Adrenal gland (tissue), 12 donors: ENCODE data around the gene FKBP10. TPM values are rescaled to one million over a fixed set of nuclear protein-coding genes. Genes with fewer than 3 reads are reported as not detected.

Experiments used
- DNase-seq, 7 donors: peaks; one replicate each; pipeline ENCODE4 v3.0.0-alpha.2; 2019 to 2020
- H3K27ac ChIP-seq, 5 donors: fragments of 200-600 bp; sonication (generic) in 4 of 5; 1 replicate in 3 of 5; 2 replicates in 2 of 5; pipeline versions ENCODE4 v1.5.1 to v1.8.0; 2016 to 2020; ENCODE audit warnings: mild to moderate bottlenecking in 1 of 5
- H3K27me3 ChIP-seq: fragments of 200-600 bp; 2 replicates; pipeline ENCODE4 v1.8.0; 2021
- H3K36me3 ChIP-seq, 2 donors: fragments of 200-600 bp; replicated peaks in 1 of 2; 1 replicate in 1 of 2; 2 replicates in 1 of 2; pipeline versions ENCODE4 v1.5.1 to v1.8.0; 2018 to 2022
- H3K4me1 ChIP-seq, 2 donors: fragments of 200-600 bp; replicated peaks in 1 of 2; 1 replicate in 1 of 2; 2 replicates in 1 of 2; pipeline versions ENCODE4 v1.5.1 to v1.8.0; 2018 to 2021
- H3K4me3 ChIP-seq, 4 donors: fragments of 200-600 bp; sonication (generic) in 3 of 4; one replicate each; pipeline ENCODE4 v1.5.1; 2016 to 2018
- H3K9me3 ChIP-seq, 3 donors: fragments of 200-600 bp; sonication (generic) in 1 of 3; replicated peaks in 1 of 3; 1 replicate in 2 of 3; 2 replicates in 1 of 3; pipeline versions ENCODE4 v1.5.1 to v1.8.0; 2016 to 2021
- POLR2A ChIP-seq, 2 donors: fragments of 450-650 bp; IDR thresholded peaks; one replicate each; pipeline ENCODE4 v1.6.1; 2017; ENCODE audit warnings: antibody characterized with exemption in 2 of 2, mild to moderate bottlenecking in 2 of 2, moderate library complexity in 1 of 2
- WGBS, 4 donors: extraction: QIAGEN DNeasy Blood & Tissue Kit in 2 of 4; methylation state at CpG; one replicate each; pipeline versions ENCODE4 v1.1.5 to v1.1.7; 2013 to 2017; 5-methylcytosine and 5-hydroxymethylcytosine counted together
- intact Hi-C, 2 donors: fragments of 100-400 bp; cut with DNase I; formaldehyde crosslinking; loops; one replicate each; pipeline versions ENCODE4 v1.14.1 to v1.15.0; 2022 to 2023
- polyA plus RNA-seq, 3 donors: library from polyadenylated mRNA; stranded (reverse); fragments of 200-250 nt in 2 of 3; fragments of 350-450 nt in 1 of 3; fragmentation: Illumina TruSeq in 1 of 3; extraction: RNeasy Lipid Tissue Mini Kit (QIAGEN cat#74804) in 1 of 3; gene quantifications; one replicate each; pipeline ENCODE4 v1.2.3, GENCODE V29; 2013 to 2014
- total RNA-seq, 9 donors: library from RNA; depleted of rRNA in 4 of 9; stranded (reverse); fragments of >200 nt in 4 of 9; fragments of 120-200 nt in 1 of 9; fragmentation: NEBNext Ultra II Directional in 1 of 9; extraction: Animal tissue kit (Norgen Biotek cat#: 25700) in 1 of 9; gene quantifications; one replicate each; pipeline versions ENCODE4 v1.1.0 to v1.2.4, GENCODE V29; 2013 to 2023
- TF ChIP-seq, protein P1 (sequence below), 6 experiments: fragments of 450-650 bp in 4 of 6; fragments of 200-600 bp in 2 of 6; sonication (generic) in 1 of 6; IDR thresholded peaks; 1 replicate in 5 of 6; 2 replicates in 1 of 6; pipeline versions ENCODE4 v1.5.1 to v1.8.0; 2016 to 2021; ENCODE audit warnings: antibody characterized with exemption in 6 of 6, mild to moderate bottlenecking in 2 of 6, moderate library complexity in 1 of 6
- donor health status: healthy with polysubstance abuse.
- donor health status: Bipolar disorder and iron deficiency.
- donor health status: DM: yes; HTN: yes; CAD: no.
- donor health status: DM: no; HTN: no; CAD: no.
- donor health status: DM: no; HTN: no; CAD: no.
- donor health status: DM: yes; HTN: yes; CAD: no.

Gene FKBP10
- total and polyA plus RNA-seq, 12 donors: 28.4 to 244 (median 88.4) TPM

GRCh38 chr17:41782142-41782541 is 30.7 kb upstream of the FKBP10 start:
- H3K4me3 ChIP-seq: no peak overlapping the region
- no peak for DNase-seq
- no peaks in the 10 kb centered on the region for H3K36me3 ChIP-seq
- H3K9me3 ChIP-seq: no peaks in the 10 kb centered on the region
- 61 to 82% (median 69%) methylated on average over 4 of the region's 4 CpGs; no CpG with 5 or more reads in 1 of the 4 donors for WGBS, 4 donors
- intact Hi-C loops: no loop called here
- H3K27ac ChIP-seq: peak overlapping the region in 2 of 5 donors; percentile 52 to 78
- no peaks in the 10 kb centered on the region for H3K27me3 ChIP-seq
- TF ChIP-seq, protein P1, sequence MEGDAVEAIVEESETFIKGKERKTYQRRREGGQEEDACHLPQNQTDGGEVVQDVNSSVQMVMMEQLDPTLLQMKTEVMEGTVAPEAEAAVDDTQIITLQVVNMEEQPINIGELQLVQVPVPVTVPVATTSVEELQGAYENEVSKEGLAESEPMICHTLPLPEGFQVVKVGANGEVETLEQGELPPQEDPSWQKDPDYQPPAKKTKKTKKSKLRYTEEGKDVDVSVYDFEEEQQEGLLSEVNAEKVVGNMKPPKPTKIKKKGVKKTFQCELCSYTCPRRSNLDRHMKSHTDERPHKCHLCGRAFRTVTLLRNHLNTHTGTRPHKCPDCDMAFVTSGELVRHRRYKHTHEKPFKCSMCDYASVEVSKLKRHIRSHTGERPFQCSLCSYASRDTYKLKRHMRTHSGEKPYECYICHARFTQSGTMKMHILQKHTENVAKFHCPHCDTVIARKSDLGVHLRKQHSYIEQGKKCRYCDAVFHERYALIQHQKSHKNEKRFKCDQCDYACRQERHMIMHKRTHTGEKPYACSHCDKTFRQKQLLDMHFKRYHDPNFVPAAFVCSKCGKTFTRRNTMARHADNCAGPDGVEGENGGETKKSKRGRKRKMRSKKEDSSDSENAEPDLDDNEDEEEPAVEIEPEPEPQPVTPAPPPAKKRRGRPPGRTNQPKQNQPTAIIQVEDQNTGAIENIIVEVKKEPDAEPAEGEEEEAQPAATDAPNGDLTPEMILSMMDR (IDR thresholded peaks at IDR 0.05): no peak
- TF ChIP-seq POLR2A (IDR thresholded peaks at IDR 0.05): no peak
- H3K4me1 ChIP-seq: peaks cover 0 to 49% of the 10 kb centered on the region in 2 donors

GRCh38 chr17:41784207-41784744 is 28.5 kb upstream of the FKBP10 start:
- intact Hi-C loops: no loop called here
- Histone ChIP-seq H3K9me3 (no peaks in the 10 kb centered on the region), H3K27ac (peak overlapping the region in 2 of 5 donors; percentile 8 to 79), H3K4me1 (peaks cover 0 to 36% of the 10 kb centered on the region in 2 donors), H3K4me3 (peak overlapping the region in 1 of 4 donors; percentile 65), H3K27me3 (no peaks in the 10 kb centered on the region), H3K36me3 (no peaks in the 10 kb centered on the region)
- WGBS, 4 donors: 49 to 64% (median 56%) methylated on average over 6 of the region's 6 CpGs
- TF ChIP-seq POLR2A (IDR thresholded peaks at IDR 0.05): no peak
- TF ChIP-seq, protein P1 (IDR thresholded peaks at IDR 0.05): no peak
- DNase-seq: peak in 1 of 7 donors; percentile 14

- H3K27ac ChIP-seq: peak overlapping the region in 4 of 5 donors; percentile 9 to 79 (median 58)
Measured at GRCh38 chr17:41785091-41785858, 27.5 kb upstream of the FKBP10 start.

GRCh38 chr17:41785859-41786226 is 27.0 kb upstream of the FKBP10 start:
- H3K27me3 ChIP-seq: no peaks in the 10 kb centered on the region
- no peak for DNase-seq
- intact Hi-C loops: no loop called here
- TF ChIP-seq, protein P1 (IDR thresholded peaks at IDR 0.05): no peak
- no peak for TF ChIP-seq POLR2A (IDR thresholded peaks at IDR 0.05)
- WGBS, 4 donors: 3 to 8% (median 4%) methylated on average over 8 to 22 of the region's 22 CpGs
- no peaks in the 10 kb centered on the region for H3K9me3 ChIP-seq
- H3K27ac ChIP-seq: peak overlapping the region in 4 of 5 donors; percentile 9 to 79 (median 58)
- peak overlapping the region in 3 of 4 donors; percentile 28 to 65 (median 65) for H3K4me3 ChIP-seq
- no peaks in the 10 kb centered on the region for H3K36me3 ChIP-seq
- peaks cover 0 to 36% of the 10 kb centered on the region in 2 donors for H3K4me1 ChIP-seq

More at GRCh38 chr17:41785091-41785858, 27.5 kb upstream of the FKBP10 start:
- Histone ChIP-seq H3K4me3 (peak overlapping the region in 3 of 4 donors; percentile 28 to 65 (median 65)), H3K9me3 (no peaks in the 10 kb centered on the region), H3K4me1 (peaks cover 0 to 36% of the 10 kb centered on the region in 2 donors), H3K36me3 (no peaks in the 10 kb centered on the region), H3K27me3 (no peaks in the 10 kb centered on the region)
- TF ChIP-seq POLR2A (IDR thresholded peaks at IDR 0.05): no peak
- TF ChIP-seq, protein P1 (IDR thresholded peaks at IDR 0.05): no peak
- peak in 2 of 7 donors; percentile 15 to 30 for DNase-seq
- 21 to 37% (median 34%) methylated on average over 5 to 13 of the region's 13 CpGs for WGBS, 4 donors
- intact Hi-C loops: no loop called here
